Thyroid gland (tissue), 4 donors: ENCODE measurements around the gene ZNF80. TPM values are rescaled to one million over a fixed set of nuclear protein-coding genes. Genes with fewer than 3 reads are reported as not detected.
A peak's percentile ranks its signal among the peaks of the same experiment; 100 is the strongest.

Experiments
- DNase-seq, 2 donors: peaks; one replicate each; pipeline ENCODE4 v3.0.0-alpha.2; 2019
- H3K27ac ChIP-seq, 3 donors: fragments of 200-600 bp; sonication (generic); 1 replicate in 2 of 3; 2 replicates in 1 of 3; pipeline ENCODE4 v1.5.1; 2016 to 2019; ENCODE audit warnings: mild to moderate bottlenecking in 1 of 3, moderate library complexity in 1 of 3
- H3K27me3 ChIP-seq: fragments of 200-600 bp; sonication (generic); one replicate; pipeline ENCODE4 v1.5.1; 2019
- H3K36me3 ChIP-seq, 2 donors: fragments of 200-600 bp; sonication (generic); one replicate each; pipeline ENCODE4 v1.5.1; 2016 to 2019
- H3K4me1 ChIP-seq, 2 donors: fragments of 200-600 bp; sonication (generic); one replicate each; pipeline ENCODE4 v1.5.1; 2017 to 2019
- H3K4me3 ChIP-seq, 3 donors: fragments of 200-600 bp; sonication (generic); replicated peaks in 1 of 3; 1 replicate in 2 of 3; 2 replicates in 1 of 3; pipeline ENCODE4 v1.5.1; 2016; ENCODE audit warnings: mild to moderate bottlenecking in 1 of 3
- H3K9me3 ChIP-seq: fragments of 200-600 bp; sonication (generic); one replicate; pipeline ENCODE4 v1.5.1; 2017
- POLR2A ChIP-seq, 2 donors: fragments of 450-650 bp; IDR thresholded peaks; one replicate each; pipeline ENCODE4 v1.6.1; 2017; ENCODE audit warnings: antibody characterized with exemption in 2 of 2, mild to moderate bottlenecking in 2 of 2, moderate library complexity in 1 of 2
- WGBS, 2 donors: methylation state at CpG; one replicate each; pipeline ENCODE4 v1.1.5; 2017; 5-methylcytosine and 5-hydroxymethylcytosine counted together
- intact Hi-C: fragments of 100-400 bp; cut with DNase I; formaldehyde crosslinking; loops from one replicate; pipeline ENCODE4 v1.15.1; 2023
- total RNA-seq, 4 donors: library from RNA; depleted of rRNA; stranded (reverse); fragments of >200 nt; gene quantifications; one replicate each; pipeline ENCODE4 v1.2.3, GENCODE V29; 2016
- TF ChIP-seq, protein P1 (sequence below), 6 experiments: fragments of 200-600 bp in 3 of 6; fragments of 450-650 bp in 3 of 6; sonication (generic) in 3 of 6; IDR thresholded peaks; one replicate each; pipeline ENCODE4 v1.5.1; 2016 to 2019; ENCODE audit warnings: antibody characterized with exemption in 6 of 6, mild to moderate bottlenecking in 2 of 6, inconsistent platforms in 1 of 6, moderate library complexity in 1 of 6

The ZNF80 gene
- total RNA-seq, 4 donors from 2014 or later = not detected

GRCh38 chr3:114214542-114215341 is 22.6 kb downstream of the ZNF80 start:
- 64% methylated on average over 6 of the region's 6 CpGs for WGBS, 2 donors
- Histone ChIP-seq H3K27me3 (no peaks in the 10 kb centered on the region), H3K9me3 (no peaks in the 10 kb centered on the region), H3K27ac (peak overlapping the region; percentile 21 to 70 (median 66)), H3K4me3 (no peak overlapping the region), H3K4me1 (peaks cover 52 to 65% of the 10 kb centered on the region in 2 donors), H3K36me3 (no peaks in the 10 kb centered on the region)
- DNase-seq = no peak
- intact Hi-C loops = no loop called here
- TF ChIP-seq POLR2A (IDR thresholded peaks at IDR 0.05) = no peak
- TF ChIP-seq, protein P1, sequence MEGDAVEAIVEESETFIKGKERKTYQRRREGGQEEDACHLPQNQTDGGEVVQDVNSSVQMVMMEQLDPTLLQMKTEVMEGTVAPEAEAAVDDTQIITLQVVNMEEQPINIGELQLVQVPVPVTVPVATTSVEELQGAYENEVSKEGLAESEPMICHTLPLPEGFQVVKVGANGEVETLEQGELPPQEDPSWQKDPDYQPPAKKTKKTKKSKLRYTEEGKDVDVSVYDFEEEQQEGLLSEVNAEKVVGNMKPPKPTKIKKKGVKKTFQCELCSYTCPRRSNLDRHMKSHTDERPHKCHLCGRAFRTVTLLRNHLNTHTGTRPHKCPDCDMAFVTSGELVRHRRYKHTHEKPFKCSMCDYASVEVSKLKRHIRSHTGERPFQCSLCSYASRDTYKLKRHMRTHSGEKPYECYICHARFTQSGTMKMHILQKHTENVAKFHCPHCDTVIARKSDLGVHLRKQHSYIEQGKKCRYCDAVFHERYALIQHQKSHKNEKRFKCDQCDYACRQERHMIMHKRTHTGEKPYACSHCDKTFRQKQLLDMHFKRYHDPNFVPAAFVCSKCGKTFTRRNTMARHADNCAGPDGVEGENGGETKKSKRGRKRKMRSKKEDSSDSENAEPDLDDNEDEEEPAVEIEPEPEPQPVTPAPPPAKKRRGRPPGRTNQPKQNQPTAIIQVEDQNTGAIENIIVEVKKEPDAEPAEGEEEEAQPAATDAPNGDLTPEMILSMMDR (IDR thresholded peaks at IDR 0.05) = no peak

- peak overlapping the region; percentile 1 to 66 (median 21) for H3K27ac ChIP-seq
- intact Hi-C loops = no loop called here
- TF ChIP-seq, protein P1 (IDR thresholded peaks at IDR 0.05) = no peak
- no peak for TF ChIP-seq POLR2A (IDR thresholded peaks at IDR 0.05)
- H3K4me3 ChIP-seq = no peak overlapping the region
- no peaks in the 10 kb centered on the region for H3K27me3 ChIP-seq
- peaks cover 45 to 56% of the 10 kb centered on the region in 2 donors for H3K4me1 ChIP-seq
- DNase-seq = peak; percentile 46 to 58
- H3K9me3 ChIP-seq = no peaks in the 10 kb centered on the region
- H3K36me3 ChIP-seq = no peaks in the 10 kb centered on the region
- 29 to 46% methylated on average over 19 of the region's 19 CpGs for WGBS, 2 donors
Measured at GRCh38 chr3:114213627-114214541, 23.5 kb downstream of the ZNF80 start.

- Histone ChIP-seq H3K27ac (peak overlapping the region in 2 of 3 donors; percentile 1 to 66), H3K9me3 (no peaks in the 10 kb centered on the region), H3K4me3 (no peak overlapping the region), H3K27me3 (no peaks in the 10 kb centered on the region), H3K36me3 (no peaks in the 10 kb centered on the region), H3K4me1 (peaks cover 40 to 50% of the 10 kb centered on the region in 2 donors)
- no peak for DNase-seq
- WGBS, 2 donors = 16 to 46% methylated on average over 4 of the region's 4 CpGs
- intact Hi-C loops = no loop called here
- TF ChIP-seq, protein P1 (IDR thresholded peaks at IDR 0.05) = no peak
- TF ChIP-seq POLR2A (IDR thresholded peaks at IDR 0.05) = no peak
Measured at GRCh38 chr3:114213292-114213626, 24.1 kb downstream of the ZNF80 start.

DNA sequence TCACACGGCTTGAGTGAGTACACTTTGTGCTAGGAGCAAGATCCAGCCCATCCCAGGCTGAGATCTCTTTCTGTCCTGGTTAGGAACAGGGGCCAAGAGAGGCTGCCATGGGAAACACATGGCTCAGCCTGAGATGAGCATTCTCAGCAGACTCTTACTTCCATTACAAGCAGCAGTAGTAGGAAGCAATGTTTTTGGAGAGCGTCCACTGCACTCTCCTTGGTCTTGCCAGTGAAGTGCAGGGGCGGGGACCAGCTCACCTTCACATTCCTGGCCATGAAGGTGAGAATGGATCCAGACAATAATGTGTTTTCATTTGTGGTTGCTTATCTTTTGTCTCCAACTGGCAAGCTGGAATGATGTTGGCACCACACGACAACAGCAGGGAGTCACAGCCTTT is 24.7 kb downstream of the ZNF80 start:
- no peak overlapping the region for H3K27ac ChIP-seq
- H3K4me3 ChIP-seq = no peak overlapping the region
- 86 to 88% methylated on average over 4 of the region's 4 CpGs for WGBS, 2 donors
- no peaks in the 10 kb centered on the region for H3K27me3 ChIP-seq
- TF ChIP-seq, protein P1 (IDR thresholded peaks at IDR 0.05) = no peak
- TF ChIP-seq POLR2A (IDR thresholded peaks at IDR 0.05) = no peak
- peaks cover 37 to 44% of the 10 kb centered on the region in 2 donors for H3K4me1 ChIP-seq
- no peaks in the 10 kb centered on the region for H3K9me3 ChIP-seq
- no peaks in the 10 kb centered on the region for H3K36me3 ChIP-seq
- intact Hi-C loops = no loop called here
- no peak for DNase-seq
